Measurements from ENCODE around the gene UBE2E2.

The UBE2E2 gene

GRCh38 chr3:23406601-23407000 is 203.5 kb downstream of the UBE2E2 start:
- TF ChIP-seq CTCF (IDR thresholded peaks at IDR 0.05; ENCODE audit: insufficient read depth, missing control alignments), result no peak
- DNase-seq (ENCODE audit: insufficient read length, low spot score) (no peak), FAIRE-seq (no peak)

- no peak for TF ChIP-seq CTCF (IDR thresholded peaks at IDR 0.05; ENCODE audit: insufficient read depth, missing control alignments)
- DNase-seq (ENCODE audit: insufficient read length, low spot score) (no peak), FAIRE-seq (no peak)
Observed at GRCh38 chr3:23418026-23418425, 214.9 kb downstream of the UBE2E2 start.

- no peak for DNase-seq (ENCODE audit: insufficient read length, low spot score)
- no peak for TF ChIP-seq CTCF (IDR thresholded peaks at IDR 0.05; ENCODE audit: insufficient read depth, missing control alignments)
- FAIRE-seq, result no peak
Observed at GRCh38 chr3:23421811-23422516, 218.8 kb downstream of the UBE2E2 start.

GRCh38 chr3:23422517-23422851 is 219.4 kb downstream of the UBE2E2 start:
- DNase-seq (ENCODE audit: insufficient read length, low spot score), result no peak
- TF ChIP-seq CTCF (IDR thresholded peaks at IDR 0.05; ENCODE audit: insufficient read depth, missing control alignments), result no peak
- FAIRE-seq, result no peak

GRCh38 chr3:23425410-23425809 is 222.3 kb downstream of the UBE2E2 start:
- FAIRE-seq (no peak), DNase-seq (ENCODE audit: insufficient read length, low spot score) (no peak)
- TF ChIP-seq CTCF (IDR thresholded peaks at IDR 0.05; ENCODE audit: insufficient read depth, missing control alignments), result no peak

- DNase-seq (ENCODE audit: insufficient read length, low spot score), result no peak
- no peak for TF ChIP-seq CTCF (IDR thresholded peaks at IDR 0.05; ENCODE audit: insufficient read depth, missing control alignments)
- FAIRE-seq, result peak; percentile 35
Observed at GRCh38 chr3:23430781-23431398, 227.8 kb downstream of the UBE2E2 start.

- no peak for FAIRE-seq
- no peak for TF ChIP-seq CTCF (IDR thresholded peaks at IDR 0.05; ENCODE audit: insufficient read depth, missing control alignments)
- no peak for DNase-seq (ENCODE audit: insufficient read length, low spot score)
Observed at GRCh38 chr3:23431764-23432163, 228.6 kb downstream of the UBE2E2 start.

Measured in D721Med (cell line).